HG03095 (cell line): Measurements from ENCODE around the gene PM20D1.
"Not testable (repeated sequence)": the region's sequence is repeated elsewhere in the genome, so short reads cannot be mapped to it uniquely, and the experiment has no call there.

Experiments
- ATAC-seq: cut with Tn5 transposase; IDR thresholded peaks from one replicate; pipeline ENCODE4 v1.9.1; 2021; ENCODE audit warnings: moderate library complexity; ENCODE audit not compliant: unreplicated experiment

PM20D1 gene, protein sequence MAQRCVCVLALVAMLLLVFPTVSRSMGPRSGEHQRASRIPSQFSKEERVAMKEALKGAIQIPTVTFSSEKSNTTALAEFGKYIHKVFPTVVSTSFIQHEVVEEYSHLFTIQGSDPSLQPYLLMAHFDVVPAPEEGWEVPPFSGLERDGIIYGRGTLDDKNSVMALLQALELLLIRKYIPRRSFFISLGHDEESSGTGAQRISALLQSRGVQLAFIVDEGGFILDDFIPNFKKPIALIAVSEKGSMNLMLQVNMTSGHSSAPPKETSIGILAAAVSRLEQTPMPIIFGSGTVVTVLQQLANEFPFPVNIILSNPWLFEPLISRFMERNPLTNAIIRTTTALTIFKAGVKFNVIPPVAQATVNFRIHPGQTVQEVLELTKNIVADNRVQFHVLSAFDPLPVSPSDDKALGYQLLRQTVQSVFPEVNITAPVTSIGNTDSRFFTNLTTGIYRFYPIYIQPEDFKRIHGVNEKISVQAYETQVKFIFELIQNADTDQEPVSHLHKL

DNA sequence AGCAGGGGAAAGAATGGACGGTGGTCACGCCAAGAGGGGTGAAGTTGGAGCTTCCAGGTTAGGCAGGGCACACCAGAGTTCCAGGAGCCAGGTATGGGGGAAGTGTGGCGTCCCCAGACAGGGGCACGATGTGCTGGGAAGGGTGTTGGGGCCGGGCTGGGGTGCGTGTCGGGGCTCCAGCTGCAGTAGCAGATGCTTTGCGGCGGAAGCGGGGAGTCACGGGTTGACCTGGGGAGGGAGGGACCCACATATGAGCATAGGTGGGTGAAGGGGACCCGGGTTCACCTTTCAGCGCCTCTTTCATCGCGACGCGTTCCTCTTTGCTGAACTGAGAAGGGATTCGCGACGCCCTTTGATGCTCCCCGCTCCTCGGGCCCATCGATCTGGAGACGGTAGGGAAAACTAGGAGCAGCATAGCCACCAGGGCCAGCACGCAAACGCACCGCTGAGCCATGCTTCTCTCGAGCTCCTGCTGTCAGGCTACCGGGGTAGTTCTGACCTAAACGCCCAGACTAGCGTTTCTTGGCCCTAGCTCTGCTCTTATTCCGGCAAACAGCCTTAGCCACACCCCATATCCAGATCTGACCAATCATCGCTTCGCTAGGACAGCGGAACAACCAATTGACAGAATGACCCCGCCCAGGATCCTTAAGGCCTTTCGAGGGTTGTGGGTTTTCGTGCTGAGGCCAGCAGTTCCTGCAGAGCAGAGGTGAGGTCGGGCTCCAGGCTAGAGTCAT, at the start of gene PM20D1:
Gene PM20D1 (minus strand): TSS at position 514 of the 737 bp plus-strand sequence. CDS start 60 bp downstream, at position 454.
- peak; percentile 96 for ATAC-seq

GRCh38 chr1:205896351-205896750, 46.4 kb upstream of the PM20D1 start:
- ATAC-seq, result no peak

DNA sequence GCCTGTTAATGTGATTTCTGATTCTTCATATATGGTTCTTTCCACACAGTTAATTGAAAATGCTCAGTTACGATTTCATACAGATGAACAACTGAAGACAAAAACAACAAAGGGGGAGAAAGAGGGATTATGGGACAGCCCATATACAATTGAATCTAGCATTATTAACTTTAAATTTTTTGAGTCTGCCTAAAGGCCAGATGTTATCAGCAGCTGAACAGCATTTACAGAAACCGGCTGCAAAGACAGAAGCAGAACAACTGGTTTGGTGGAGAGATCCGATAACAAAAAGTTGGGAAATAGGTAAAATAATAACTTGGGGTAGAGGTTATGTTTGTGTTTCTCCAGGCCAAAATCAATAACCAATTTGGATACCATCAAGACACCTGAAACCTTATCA, 44.2 kb upstream of the PM20D1 start:
- ATAC-seq, result not testable (repeated sequence)

- ATAC-seq, result not testable (repeated sequence)
Measured at GRCh38 chr1:205892175-205892574, 42.2 kb upstream of the PM20D1 start.

DNA sequence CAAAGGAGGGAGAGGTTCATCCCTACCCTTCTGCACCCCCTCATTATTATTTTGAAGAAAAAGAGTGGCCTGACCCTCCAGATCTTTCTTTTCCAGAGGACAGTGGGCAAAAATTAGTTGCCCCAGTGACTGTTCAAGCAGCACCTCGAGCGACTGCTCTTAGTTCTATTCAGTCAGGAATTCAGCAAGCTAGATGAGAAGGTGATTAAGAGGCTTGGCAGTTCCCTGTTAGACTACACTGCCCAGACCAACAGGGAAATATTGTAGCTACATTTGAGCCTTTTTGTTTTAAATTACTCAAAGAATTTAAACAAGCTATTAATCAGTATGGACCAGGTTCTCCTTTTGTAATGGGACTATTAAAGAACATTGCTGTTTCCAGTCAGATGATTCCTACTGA, 41.5 kb upstream of the PM20D1 start:
- not testable (repeated sequence) for ATAC-seq

DNA sequence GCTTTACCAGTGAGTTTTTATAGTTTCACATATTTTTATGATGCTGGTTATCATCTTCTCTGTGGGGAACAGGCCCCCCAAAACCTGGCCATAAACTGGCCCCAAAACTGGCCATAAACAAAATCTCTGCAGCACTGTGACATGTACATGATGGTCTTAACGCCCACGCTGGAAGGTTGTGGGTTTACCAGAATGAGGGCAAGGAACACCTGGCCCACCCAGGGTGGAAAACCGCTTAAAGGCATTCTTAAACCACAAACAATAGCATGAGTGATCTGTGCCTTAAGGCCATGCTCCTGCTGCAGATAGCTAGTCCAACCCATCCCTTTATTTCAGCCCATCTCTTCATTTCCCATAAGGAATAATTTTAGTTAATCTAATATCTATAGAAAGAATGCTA, 40.7 kb upstream of the PM20D1 start:
- not testable (repeated sequence) for ATAC-seq

- ATAC-seq, result not testable (repeated sequence)
Measured at GRCh38 chr1:205889706-205890105, 39.8 kb upstream of the PM20D1 start.

- ATAC-seq, result not testable (repeated sequence)
Measured at GRCh38 chr1:205889006-205889405, 39.1 kb upstream of the PM20D1 start.

GRCh38 chr1:205883792-205884191, 33.9 kb upstream of the PM20D1 start:
- ATAC-seq, result no peak

GRCh38 chr1:205880923-205881322, 31.0 kb upstream of the PM20D1 start:
- no peak for ATAC-seq

GRCh38 chr1:205879974-205880373, 30.0 kb upstream of the PM20D1 start:
- ATAC-seq, result no peak

DNA sequence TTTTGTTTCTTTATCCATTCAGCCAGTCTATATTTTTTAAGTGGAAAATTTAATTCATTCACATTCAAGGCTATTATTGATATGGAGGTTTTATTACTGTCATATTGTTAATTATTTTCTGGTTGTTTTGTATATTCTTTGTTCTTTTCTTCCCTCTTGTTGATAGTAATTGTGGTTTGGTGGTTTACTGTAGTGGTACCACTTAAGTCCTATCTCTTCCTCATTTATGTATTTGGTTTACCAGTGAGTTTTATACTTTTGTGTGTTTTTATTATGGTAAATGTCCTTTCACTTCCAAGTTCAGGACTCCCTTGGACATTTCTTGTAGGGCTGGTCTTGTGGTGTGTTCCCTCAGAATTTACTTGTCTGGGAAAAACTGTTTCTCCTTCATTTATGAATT, 28.1 kb upstream of the PM20D1 start:
- no peak for ATAC-seq

GRCh38 chr1:205873148-205873547, 23.2 kb upstream of the PM20D1 start:
- not testable (repeated sequence) for ATAC-seq

GRCh38 chr1:205870236-205870635, 20.3 kb upstream of the PM20D1 start:
- no peak for ATAC-seq

DNA sequence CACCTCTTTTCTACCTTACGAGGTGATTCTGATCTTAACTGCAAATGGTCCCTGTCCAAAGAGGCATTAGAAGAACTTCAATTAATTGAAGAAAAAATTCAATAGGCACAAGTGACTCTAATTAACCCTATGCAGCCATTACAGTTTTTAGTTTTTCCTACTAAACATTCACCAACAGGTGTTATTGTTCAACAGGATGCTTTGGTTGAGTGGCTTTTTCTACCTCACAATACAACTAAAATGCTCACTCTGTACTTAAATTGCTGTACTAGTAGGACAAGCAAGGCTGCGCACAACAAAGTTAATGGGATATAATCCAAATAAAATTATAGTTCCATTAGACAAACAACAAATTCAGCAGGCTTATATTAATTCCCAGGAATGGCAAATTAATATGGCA, 11.6 kb upstream of the PM20D1 start:
- ATAC-seq, result no peak

GRCh38 chr1:205858141-205858961, 8.4 kb upstream of the PM20D1 start:
- no peak for ATAC-seq

DNA sequence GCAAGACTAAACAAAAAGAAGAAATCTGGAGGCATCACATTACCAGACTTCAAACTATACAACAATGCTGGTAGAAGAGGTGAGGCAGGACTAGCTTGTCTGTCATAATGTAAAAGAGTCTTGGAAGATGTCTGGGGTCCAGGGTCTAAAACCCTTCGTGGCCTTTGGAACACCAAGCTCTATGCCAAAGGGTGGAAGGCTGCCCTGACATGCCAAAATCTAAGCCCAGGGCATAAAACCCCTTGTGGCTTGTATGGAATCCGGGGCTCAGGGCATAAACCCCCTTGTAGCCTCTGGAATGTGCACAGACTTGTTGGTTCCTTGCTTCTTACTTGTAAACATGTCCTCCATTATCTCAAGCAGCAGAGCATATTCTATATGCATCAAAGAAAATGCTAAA, 7.6 kb upstream of the PM20D1 start:
- ATAC-seq, result not testable (repeated sequence)

- ATAC-seq, result no peak
Measured at GRCh38 chr1:205856433-205856832, 6.5 kb upstream of the PM20D1 start.

DNA sequence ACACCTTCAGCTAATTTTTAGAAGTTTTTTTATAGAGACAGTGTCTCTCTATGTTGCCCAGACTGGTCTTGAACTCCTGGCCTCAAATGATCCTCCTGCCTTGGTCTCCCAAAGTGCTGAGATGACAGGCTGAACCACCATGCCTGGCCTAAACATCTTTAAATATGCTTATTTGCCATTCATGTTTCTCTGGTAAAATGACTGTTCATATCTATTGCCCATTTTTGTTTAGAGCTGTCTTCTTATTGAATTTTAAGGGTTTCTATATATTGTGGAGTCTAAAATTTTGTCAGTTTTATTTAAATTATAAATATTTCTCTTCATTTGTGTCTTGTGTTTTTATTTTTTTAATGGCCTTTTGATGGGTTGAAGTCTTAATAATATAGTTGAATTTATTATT, 3.0 kb upstream of the PM20D1 start:
- no peak for ATAC-seq

GRCh38 chr1:205851993-205852392, 2.1 kb upstream of the PM20D1 start:
- ATAC-seq, result no peak
